Mesothelial cell of epicardium (in vitro differentiated cells): ENCODE results near the gene TCF3. TPM values are rescaled to one million over a fixed set of nuclear protein-coding genes. Genes with fewer than 3 reads are reported as not detected.
A peak's percentile ranks its signal among the peaks of the same experiment; 100 is the strongest.

Source experiments
- DNase-seq, 2 experiments: peaks; one replicate each; pipeline ENCODE4 v3.0.0; 2021; ENCODE audit warnings: low spot score in 2 of 2; ENCODE audit not compliant: unreplicated experiment in 2 of 2
- H3K27ac Mint-ChIP-seq: 2 replicates; pipeline ENCODE4 v1.8.0; 2021; ENCODE audit warnings: mixed read lengths
- H3K27me3 Mint-ChIP-seq: 2 replicates; pipeline ENCODE4 v1.8.0; 2021; ENCODE audit warnings: low read depth, mixed read lengths
- H3K36me3 Mint-ChIP-seq: 2 replicates; pipeline ENCODE4 v1.8.0; 2021; ENCODE audit warnings: mixed read lengths
- H3K4me1 Mint-ChIP-seq: 2 replicates; pipeline ENCODE4 v1.8.0; 2021; ENCODE audit warnings: mixed read lengths
- H3K4me3 Mint-ChIP-seq: 2 replicates; pipeline ENCODE4 v1.8.0; 2021; ENCODE audit warnings: mild to moderate bottlenecking, moderate library complexity, mixed read lengths
- H3K9me3 Mint-ChIP-seq: 2 replicates; pipeline ENCODE4 v1.8.0; 2021; ENCODE audit warnings: mixed read lengths
- CTCF ChIP-seq: fragments of 200-600 bp; sonication (generic); IDR thresholded peaks from one replicate; pipeline ENCODE4 v1.5.0; 2021; ENCODE audit warnings: antibody characterized with exemption; ENCODE audit not compliant: unreplicated experiment
- total RNA-seq: library from RNA; stranded (reverse); gene quantifications from 3 replicates; pipeline ENCODE4 v1.2.1, GENCODE V29; 2021

Gene TCF3
- total RNA-seq, 1 donor from 2014 or later = 227 TPM

GRCh38 chr19:1659084-1659427 is 6.6 kb upstream of the TCF3 start:
- H3K36me3 Mint-ChIP-seq = no peaks in the 10 kb centered on the region
- peaks cover 10% of the 10 kb centered on the region for H3K4me1 Mint-ChIP-seq

DNA sequence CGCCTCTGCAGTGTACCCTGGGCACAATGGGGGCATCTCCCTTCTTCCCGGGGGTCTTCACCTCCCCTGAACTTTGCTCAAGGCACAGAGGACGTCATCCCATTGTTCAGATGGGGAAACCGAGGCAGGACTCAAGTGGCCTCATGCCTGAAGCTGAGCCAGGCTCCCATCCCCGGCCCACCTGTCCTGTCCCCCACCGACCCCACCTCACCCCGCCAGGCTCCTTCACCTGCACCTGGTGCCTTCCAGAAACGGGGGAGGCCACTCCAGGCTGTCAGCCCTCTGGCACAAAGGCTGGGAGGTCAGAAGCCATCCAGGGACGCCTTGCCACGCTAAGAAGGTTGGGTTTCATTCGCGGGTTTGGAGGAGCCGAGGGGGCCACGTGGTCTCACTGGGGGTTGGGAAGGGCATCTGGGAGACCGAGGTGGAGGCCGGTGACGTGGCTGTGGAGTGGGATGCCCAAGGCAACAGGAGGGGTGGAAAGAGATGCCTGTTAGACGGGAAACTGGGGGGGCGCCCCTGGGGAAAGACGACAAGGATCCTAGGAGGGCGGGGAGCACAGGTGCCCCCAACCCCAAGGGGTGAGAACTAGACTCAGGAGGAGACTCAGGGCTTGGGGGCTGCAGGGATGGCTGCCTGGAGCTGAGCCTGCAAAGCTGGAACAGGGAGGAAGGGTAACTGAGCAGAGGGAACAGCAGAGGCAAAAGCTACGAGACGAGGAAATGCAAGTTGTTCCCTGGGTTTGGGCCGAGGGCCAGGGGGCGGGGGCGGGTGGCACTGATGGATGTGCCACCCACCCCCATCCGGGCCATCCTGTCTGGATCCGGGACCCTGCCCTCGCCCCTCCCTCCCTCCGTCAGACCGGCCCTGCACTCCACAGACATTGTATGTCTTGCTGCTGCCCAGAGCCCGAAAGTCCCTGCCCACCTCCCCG is 6.0 kb upstream of the TCF3 start:
- H3K4me3 Mint-ChIP-seq = no peak overlapping the region
- H3K4me1 Mint-ChIP-seq = peaks cover 10% of the 10 kb centered on the region
- H3K27ac Mint-ChIP-seq = no peak overlapping the region
- no peaks in the 10 kb centered on the region for H3K36me3 Mint-ChIP-seq
- no peaks in the 10 kb centered on the region for H3K9me3 Mint-ChIP-seq
- TF ChIP-seq CTCF = no peak
- DNase-seq = no peak
- no peaks in the 10 kb centered on the region for H3K27me3 Mint-ChIP-seq

More at GRCh38 chr19:1659084-1659427, 6.6 kb upstream of the TCF3 start:
- no peak overlapping the region for H3K4me3 Mint-ChIP-seq
- H3K9me3 Mint-ChIP-seq = no peaks in the 10 kb centered on the region
- no peak for DNase-seq
- no peaks in the 10 kb centered on the region for H3K27me3 Mint-ChIP-seq
- no peak for TF ChIP-seq CTCF
- H3K27ac Mint-ChIP-seq = no peak overlapping the region

DNA sequence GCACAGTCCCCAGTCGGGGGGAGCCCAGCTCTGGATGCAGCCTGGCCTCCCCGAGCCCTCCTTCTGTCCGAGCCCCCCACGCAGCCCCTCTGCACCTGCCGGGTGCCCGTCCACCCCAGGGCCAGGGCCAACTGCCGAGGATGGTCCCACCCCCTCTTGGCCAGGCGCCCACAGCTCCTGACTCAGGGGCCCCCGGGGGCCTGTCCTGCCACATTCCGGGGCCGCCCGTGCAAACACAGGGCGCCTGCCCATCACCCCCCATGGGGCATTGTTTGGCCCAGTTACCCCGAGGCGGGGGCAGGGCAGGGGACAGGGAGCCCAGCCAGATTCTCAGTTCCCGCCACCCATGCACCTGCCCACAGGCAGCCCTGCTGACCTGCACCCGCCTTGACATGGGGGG is 5.3 kb upstream of the TCF3 start:
- no peak for DNase-seq
- H3K36me3 Mint-ChIP-seq = no peaks in the 10 kb centered on the region
- H3K9me3 Mint-ChIP-seq = no peaks in the 10 kb centered on the region
- no peak for TF ChIP-seq CTCF
- H3K27ac Mint-ChIP-seq = no peak overlapping the region
- no peaks in the 10 kb centered on the region for H3K27me3 Mint-ChIP-seq
- H3K4me3 Mint-ChIP-seq = no peak overlapping the region
- H3K4me1 Mint-ChIP-seq = peaks cover 10% of the 10 kb centered on the region

- DNase-seq = no peak
- Mint-ChIP-seq H3K27me3 (no peaks in the 10 kb centered on the region), H3K36me3 (no peaks in the 10 kb centered on the region), H3K9me3 (no peaks in the 10 kb centered on the region), H3K4me1 (peaks cover 10% of the 10 kb centered on the region), H3K4me3 (no peak overlapping the region), H3K27ac (peak overlapping the region; percentile 13)
- no peak for TF ChIP-seq CTCF
Measured at GRCh38 chr19:1656988-1657536, 4.6 kb upstream of the TCF3 start.

GRCh38 chr19:1655987-1656608 is 3.7 kb upstream of the TCF3 start:
- Mint-ChIP-seq H3K27me3 (no peaks in the 10 kb centered on the region), H3K36me3 (no peaks in the 10 kb centered on the region), H3K4me1 (peaks cover 12% of the 10 kb centered on the region), H3K4me3 (no peak overlapping the region), H3K27ac (no peak overlapping the region), H3K9me3 (no peaks in the 10 kb centered on the region)
- no peak for DNase-seq
- no peak for TF ChIP-seq CTCF
